NT2/D1 (cell line): ENCODE measurements around the gene MRAP.

Experiments used
- YY1 ChIP-seq: IDR thresholded peaks from 2 replicates; pipeline ENCODE4 v1.6.1; 2011; ENCODE audit not compliant: insufficient read length, insufficient read depth
- ZNF274 ChIP-seq: IDR thresholded peaks from 2 replicates; pipeline ENCODE4 v1.6.1; 2011; ENCODE audit warnings: mild to moderate bottlenecking, low read depth, low read length

DNA sequence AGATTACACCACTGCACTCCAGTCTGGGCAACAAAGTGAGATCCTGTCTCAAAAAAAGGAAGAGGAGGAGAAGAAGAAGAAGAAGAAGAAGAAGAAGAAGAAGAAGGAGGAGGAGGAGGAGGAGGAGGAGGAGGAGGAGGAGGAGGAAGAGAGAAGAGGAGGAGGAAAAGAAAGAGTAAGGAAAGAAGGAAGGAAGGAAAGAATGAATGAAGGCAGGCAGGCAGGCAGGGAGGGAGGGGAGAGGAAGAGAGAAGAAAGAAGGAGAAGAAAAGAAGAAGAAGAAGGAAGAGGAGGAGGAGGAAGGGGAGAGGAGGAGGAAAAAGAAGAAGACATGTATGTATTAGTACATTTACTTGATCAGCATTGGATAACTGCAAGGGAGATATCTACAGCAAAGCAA lies 46.5 kb upstream of the MRAP start:
- TF ChIP-seq YY1 (no peak), ZNF274 (no peak)
